Smooth muscle cell (in vitro differentiated cells): Measurements from ENCODE around the gene DIDO1. TPM values are rescaled to one million over a fixed set of nuclear protein-coding genes. Genes with fewer than 3 reads are reported as not detected.
"Not testable (repeated sequence)": the region's sequence is repeated elsewhere in the genome, so short reads cannot be mapped to it uniquely, and the experiment has no call there.

ENCODE experiments used
- DNase-seq: peaks from one replicate; lab custom pipeline; 2025; ENCODE audit not compliant: unreplicated experiment; lab: John Stamatoyannopoulos, UW
- H2AFZ ChIP-seq: fragments of 200-600 bp; sonication (generic); 2 replicates; pipeline ENCODE4 v1.6.0; 2016; ENCODE audit warnings: antibody characterized with exemption, low read depth, mild to moderate bottlenecking
- H3F3A ChIP-seq: fragments of 200-600 bp; sonication (generic); 2 replicates; pipeline ENCODE4 v1.6.0; 2017; ENCODE audit warnings: antibody characterized with exemption, low read depth
- H3K27ac ChIP-seq: fragments of 200-600 bp; sonication (generic); 2 replicates; pipeline ENCODE4 v1.5.1; 2016; ENCODE audit warnings: low read depth, mild to moderate bottlenecking
- H3K27me3 ChIP-seq: fragments of 200-600 bp; sonication (generic); 2 replicates; pipeline ENCODE4 v1.6.1; 2016; ENCODE audit warnings: low read depth, mild to moderate bottlenecking
- H3K36me3 ChIP-seq: fragments of 200-600 bp; sonication (generic); 2 replicates; pipeline ENCODE4 v1.5.1; 2016; ENCODE audit warnings: low read depth
- H3K4me1 ChIP-seq: fragments of 200-600 bp; sonication (generic); 2 replicates; pipeline ENCODE4 v1.5.1; 2016; ENCODE audit warnings: low read depth
- H3K4me2 ChIP-seq: fragments of 200-600 bp; sonication (generic); 2 replicates; pipeline ENCODE4 v1.6.0; 2016; ENCODE audit warnings: mild to moderate bottlenecking
- H3K4me3 ChIP-seq: fragments of 200-600 bp; sonication (generic); 2 replicates; pipeline ENCODE4 v1.5.1; 2016; ENCODE audit warnings: mild to moderate bottlenecking
- H3K79me2 ChIP-seq: fragments of 200-600 bp; sonication (generic); 2 replicates; pipeline ENCODE4 v1.6.0; 2016; ENCODE audit warnings: low read depth, mild to moderate bottlenecking
- H3K9ac ChIP-seq: fragments of 200-600 bp; sonication (generic); 2 replicates; pipeline ENCODE4 v1.6.0; 2016; ENCODE audit warnings: low read depth
- H3K9me3 ChIP-seq: fragments of 200-600 bp; sonication (generic); replicated peaks from 2 replicates; pipeline ENCODE4 v1.5.1; 2016; ENCODE audit warnings: low read depth
- H4K20me1 ChIP-seq: fragments of 200-600 bp; sonication (generic); 2 replicates; pipeline ENCODE4 v1.6.0; 2016; ENCODE audit warnings: low read depth
- WGBS: methylation state at CpG from one replicate; pipeline ENCODE4 v1.1.7; 2016; ENCODE audit warnings: low lambda C conversion rate; 5-methylcytosine and 5-hydroxymethylcytosine counted together
- polyA plus RNA-seq: library from polyadenylated mRNA; unstranded; fragments of >200 nt; fragmentation: Nextera tagmentation; extraction: Ambion mirVana; gene quantifications from 2 replicates; pipeline ENCODE4 v1.2.1, GENCODE V29; 2016
- total RNA-seq: library from RNA; depleted of rRNA; stranded (reverse); fragments of >200 nt; gene quantifications from 2 replicates; pipeline ENCODE4 v1.2.3, GENCODE V29; 2014
- TF ChIP-seq, protein P1 (sequence below): fragments of 200-600 bp; sonication (generic); IDR thresholded peaks from 2 replicates; pipeline ENCODE4 v1.5.1; 2017; ENCODE audit warnings: borderline replicate concordance, mild to moderate bottlenecking, antibody characterized with exemption; ENCODE audit not compliant: insufficient read depth, poor library complexity, severe bottlenecking

DIDO1 gene
- total and polyA plus RNA-seq, 2 experiments from 2014 or later, result 16.0 to 25.8 TPM

GRCh38 chr20:62858058-62858830 is 68.1 kb downstream of the DIDO1 start:
- no peak for DNase-seq
- Histone ChIP-seq H3K9ac (no peak overlapping the region), H3F3A (no peaks in the 10 kb centered on the region), H3K27ac (no peak overlapping the region), H3K36me3 (no peaks in the 10 kb centered on the region), H3K9me3 (no peaks in the 10 kb centered on the region), H3K79me2 (peaks cover 18% of the 10 kb centered on the region), H2AFZ (no peak overlapping the region), H3K4me3 (no peak overlapping the region), H4K20me1 (peaks cover 24% of the 10 kb centered on the region), H3K4me2 (no peak overlapping the region), H3K27me3 (no peaks in the 10 kb centered on the region), H3K4me1 (peaks cover 15% of the 10 kb centered on the region)
- TF ChIP-seq, protein P1, sequence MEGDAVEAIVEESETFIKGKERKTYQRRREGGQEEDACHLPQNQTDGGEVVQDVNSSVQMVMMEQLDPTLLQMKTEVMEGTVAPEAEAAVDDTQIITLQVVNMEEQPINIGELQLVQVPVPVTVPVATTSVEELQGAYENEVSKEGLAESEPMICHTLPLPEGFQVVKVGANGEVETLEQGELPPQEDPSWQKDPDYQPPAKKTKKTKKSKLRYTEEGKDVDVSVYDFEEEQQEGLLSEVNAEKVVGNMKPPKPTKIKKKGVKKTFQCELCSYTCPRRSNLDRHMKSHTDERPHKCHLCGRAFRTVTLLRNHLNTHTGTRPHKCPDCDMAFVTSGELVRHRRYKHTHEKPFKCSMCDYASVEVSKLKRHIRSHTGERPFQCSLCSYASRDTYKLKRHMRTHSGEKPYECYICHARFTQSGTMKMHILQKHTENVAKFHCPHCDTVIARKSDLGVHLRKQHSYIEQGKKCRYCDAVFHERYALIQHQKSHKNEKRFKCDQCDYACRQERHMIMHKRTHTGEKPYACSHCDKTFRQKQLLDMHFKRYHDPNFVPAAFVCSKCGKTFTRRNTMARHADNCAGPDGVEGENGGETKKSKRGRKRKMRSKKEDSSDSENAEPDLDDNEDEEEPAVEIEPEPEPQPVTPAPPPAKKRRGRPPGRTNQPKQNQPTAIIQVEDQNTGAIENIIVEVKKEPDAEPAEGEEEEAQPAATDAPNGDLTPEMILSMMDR, result no peak
- 96% methylated on average over 18 of the region's 23 CpGs for WGBS

- no peak for DNase-seq
- peaks cover 18% of the 10 kb centered on the region for H3K79me2 ChIP-seq
- peaks cover 29% of the 10 kb centered on the region for H4K20me1 ChIP-seq
- no peaks in the 10 kb centered on the region for H3F3A ChIP-seq
- no peaks in the 10 kb centered on the region for H3K27me3 ChIP-seq
- H3K9me3 ChIP-seq, result no peaks in the 10 kb centered on the region
- H3K9ac ChIP-seq, result no peak overlapping the region
- TF ChIP-seq, protein P1, result no peak
- peaks cover 15% of the 10 kb centered on the region for H3K4me1 ChIP-seq
- 94% methylated on average over 25 of the region's 25 CpGs for WGBS
- H2AFZ ChIP-seq, result no peak overlapping the region
- H3K36me3 ChIP-seq, result no peaks in the 10 kb centered on the region
- no peak overlapping the region for H3K4me2 ChIP-seq
- no peak overlapping the region for H3K27ac ChIP-seq
- no peak overlapping the region for H3K4me3 ChIP-seq
These were observed 69.2 kb downstream of the DIDO1 start for GRCh38 chr20:62856931-62857619.

DNA sequence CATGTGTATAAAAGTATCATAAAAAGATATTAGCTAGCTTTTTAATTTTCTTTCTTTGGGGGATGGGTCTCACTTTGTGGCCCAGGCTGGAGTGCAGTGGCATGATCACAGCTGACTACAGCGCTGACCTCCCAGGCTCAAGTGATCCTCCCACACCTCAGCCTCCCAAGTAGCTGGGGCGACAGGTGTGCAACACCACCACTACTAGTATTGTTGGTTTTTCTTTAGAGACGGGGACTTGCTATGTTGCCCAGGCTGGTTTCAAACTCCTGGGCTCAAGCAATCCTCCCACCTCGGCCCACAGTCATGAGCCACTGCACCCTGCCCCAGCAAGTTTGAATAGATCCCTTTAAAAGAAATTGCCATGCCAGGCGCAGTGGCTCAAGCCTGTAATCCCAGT is 71.2 kb downstream of the DIDO1 start:
- Histone ChIP-seq H3F3A (no peaks in the 10 kb centered on the region), H4K20me1 (peaks cover 45% of the 10 kb centered on the region), H3K79me2 (peaks cover 18% of the 10 kb centered on the region), H3K9ac (no peak overlapping the region), H3K36me3 (no peaks in the 10 kb centered on the region), H3K4me2 (no peak overlapping the region), H2AFZ (no peak overlapping the region), H3K9me3 (no peaks in the 10 kb centered on the region), H3K4me3 (no peak overlapping the region), H3K27me3 (no peaks in the 10 kb centered on the region), H3K27ac (no peak overlapping the region), H3K4me1 (peaks cover 9% of the 10 kb centered on the region)
- 96% methylated on average over 5 of the region's 5 CpGs for WGBS
- TF ChIP-seq, protein P1, result no peak
- DNase-seq, result no peak

DNA sequence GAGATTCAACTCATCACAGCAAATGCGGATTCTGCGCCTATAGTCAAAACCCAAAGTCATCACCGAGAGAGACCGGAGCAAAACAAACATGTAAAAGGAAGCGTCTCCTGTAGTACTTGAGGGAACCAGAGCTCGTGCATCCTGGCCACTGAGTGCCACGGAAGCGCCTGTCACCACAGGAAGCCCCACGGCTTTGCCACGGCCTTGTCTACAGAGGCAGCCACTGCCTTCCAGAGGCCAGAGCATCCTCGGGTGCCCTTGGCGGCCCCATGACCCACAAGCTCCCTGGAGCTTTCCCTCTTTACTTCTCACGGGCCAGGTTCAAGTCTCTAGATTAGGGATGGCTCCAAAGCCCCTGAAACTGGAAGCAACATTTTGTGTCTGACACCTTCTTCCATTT is 72.2 kb downstream of the DIDO1 start:
- no peak overlapping the region for H2AFZ ChIP-seq
- TF ChIP-seq, protein P1, result no peak

DNA sequence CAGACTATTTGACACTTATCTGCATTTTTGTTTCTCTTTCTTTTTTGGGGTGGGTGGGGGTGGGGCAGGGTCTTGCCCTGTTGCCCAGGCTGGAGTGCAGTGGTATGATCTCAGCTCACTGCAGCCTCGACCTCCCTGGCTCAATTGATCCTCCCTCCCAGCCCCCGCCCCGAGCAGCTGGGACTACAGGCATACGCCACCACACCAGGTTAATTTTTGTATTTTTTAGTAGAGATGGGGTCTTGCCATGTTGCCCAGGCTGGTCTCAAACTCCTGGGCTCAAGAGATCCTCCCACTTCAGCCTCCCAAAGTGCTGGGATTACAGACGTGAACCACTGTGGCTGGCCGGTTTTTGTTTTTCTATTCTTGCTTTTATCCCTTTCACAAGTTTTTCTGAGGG is 73.0 kb downstream of the DIDO1 start:
- not testable (repeated sequence) for H3K79me2 ChIP-seq, H3K4me1 ChIP-seq, H2AFZ ChIP-seq, H3K4me3 ChIP-seq, DNase-seq, H3K9me3 ChIP-seq, H3K9ac ChIP-seq, H3F3A ChIP-seq, H3K4me2 ChIP-seq, H3K27ac ChIP-seq, H3K27me3 ChIP-seq, H3K36me3 ChIP-seq
- peaks cover 32% of the 10 kb centered on the region for H4K20me1 ChIP-seq
- WGBS, result 98% methylated on average over 6 of the region's 6 CpGs

More for the DNA sequence above, 72.2 kb downstream of the DIDO1 start:
- Histone ChIP-seq H3K27me3 (no peaks in the 10 kb centered on the region), H3F3A (no peaks in the 10 kb centered on the region), H3K27ac (no peak overlapping the region), H3K4me1 (no peaks in the 10 kb centered on the region), H3K9ac (no peak overlapping the region), H3K4me2 (no peak overlapping the region), H3K79me2 (peaks cover 8% of the 10 kb centered on the region), H3K9me3 (no peaks in the 10 kb centered on the region), H4K20me1 (peaks cover 36% of the 10 kb centered on the region), H3K36me3 (no peaks in the 10 kb centered on the region), H3K4me3 (no peak overlapping the region)
- WGBS, result 93% methylated on average over 13 of the region's 13 CpGs
- no peak for DNase-seq
